SHP77 treated with DMSO at 0.1 percent for 48 hours (cell line): ENCODE data around the gene ADGRV1.
"Not testable (repeated sequence)": the region's sequence is repeated elsewhere in the genome, so short reads cannot be mapped to it uniquely, and the experiment has no call there.

Source experiments
- DNase-seq: peaks from one replicate; lab custom pipeline; 2025; lab: John Stamatoyannopoulos, UW

The ADGRV1 gene

GRCh38 chr5:90593083-90593482, 34.5 kb downstream of the ADGRV1 start:
- DNase-seq: not testable (repeated sequence)

GRCh38 chr5:90595766-90596165, 37.2 kb downstream of the ADGRV1 start:
- not testable (repeated sequence) for DNase-seq

GRCh38 chr5:90598293-90598692, 39.7 kb downstream of the ADGRV1 start:
- no peak for DNase-seq

GRCh38 chr5:90600307-90600706, 41.7 kb downstream of the ADGRV1 start:
- DNase-seq: not testable (repeated sequence)

- no peak for DNase-seq
Measured at GRCh38 chr5:90601468-90601867, 42.9 kb downstream of the ADGRV1 start.

GRCh38 chr5:90602681-90603080, 44.1 kb downstream of the ADGRV1 start:
- no peak for DNase-seq

GRCh38 chr5:90606539-90606938, 47.9 kb downstream of the ADGRV1 start:
- DNase-seq: no peak

GRCh38 chr5:90612919-90613318, 54.3 kb downstream of the ADGRV1 start:
- no peak for DNase-seq

- no peak for DNase-seq
Measured at GRCh38 chr5:90613459-90613858, 54.9 kb downstream of the ADGRV1 start.

GRCh38 chr5:90613918-90614504, 55.4 kb downstream of the ADGRV1 start:
- no peak for DNase-seq

- DNase-seq: no peak
Measured at GRCh38 chr5:90615355-90615754, 56.8 kb downstream of the ADGRV1 start.

- DNase-seq: no peak
Measured at GRCh38 chr5:90618071-90618470, 59.5 kb downstream of the ADGRV1 start.

- DNase-seq: not testable (repeated sequence)
Measured at GRCh38 chr5:90619762-90620161, 61.2 kb downstream of the ADGRV1 start.

GRCh38 chr5:90621848-90622247, 63.3 kb downstream of the ADGRV1 start:
- DNase-seq: no peak

GRCh38 chr5:90626493-90626892, 67.9 kb downstream of the ADGRV1 start:
- DNase-seq: no peak

GRCh38 chr5:90628492-90628891, 69.9 kb downstream of the ADGRV1 start:
- DNase-seq: no peak

- no peak for DNase-seq
Measured at GRCh38 chr5:90632791-90633190, 74.2 kb downstream of the ADGRV1 start.

- DNase-seq: no peak
Measured at GRCh38 chr5:90636948-90637347, 78.4 kb downstream of the ADGRV1 start.

- DNase-seq: no peak
Measured at GRCh38 chr5:90637731-90638130, 79.1 kb downstream of the ADGRV1 start.

GRCh38 chr5:90638878-90639277, 80.3 kb downstream of the ADGRV1 start:
- no peak for DNase-seq

GRCh38 chr5:90640484-90641059, 82.0 kb downstream of the ADGRV1 start:
- no peak for DNase-seq

GRCh38 chr5:90641528-90641927, 82.9 kb downstream of the ADGRV1 start:
- DNase-seq: no peak

- DNase-seq: no peak
Measured at GRCh38 chr5:90642706-90643229, 84.2 kb downstream of the ADGRV1 start.

- no peak for DNase-seq
Measured at GRCh38 chr5:90644132-90644531, 85.5 kb downstream of the ADGRV1 start.
